Right renal cortex interstitium (tissue), 3 donors: ENCODE data around the gene GRB10. TPM values are rescaled to one million over a fixed set of nuclear protein-coding genes. Genes with fewer than 3 reads are reported as not detected.

Source experiments
- DNase-seq, 3 donors: peaks; one replicate each; pipeline ENCODE4 v3.0.0-alpha.2; 2013; ENCODE audit warnings: low read depth in 3 of 3, low spot score in 2 of 3
- polyA plus RNA-seq, 3 donors: library from polyadenylated mRNA; unstranded; fragments of 120-200 nt; gene quantifications; one replicate each; pipeline ENCODE4 v1.2.1, GENCODE V29; 2013; ENCODE audit not compliant: insufficient read length in 3 of 3

GRB10 gene
- polyA plus RNA-seq, 3 donors: 25.4 to 33.5 (median 29.4) TPM

DNA sequence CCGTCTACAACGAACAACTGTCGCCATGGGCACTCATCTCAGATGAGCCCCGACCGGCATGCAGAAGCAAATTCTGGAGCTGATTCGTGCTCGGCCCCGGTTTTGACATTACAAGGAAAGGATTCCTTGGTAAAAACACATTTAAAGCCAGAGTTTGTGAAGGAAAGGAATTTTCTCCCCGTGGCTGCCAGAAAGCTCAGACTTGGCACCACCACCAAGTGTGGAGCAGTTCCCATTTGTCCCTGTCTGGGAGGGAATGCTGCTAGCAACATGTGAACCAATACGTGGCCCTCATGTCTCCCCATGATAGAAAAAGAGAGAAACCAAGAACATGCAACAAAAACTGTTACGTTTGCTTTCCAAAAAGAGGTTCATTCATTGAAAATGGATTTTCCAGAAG is 162.3 kb downstream of the GRB10 start:
- no peak for DNase-seq

DNA sequence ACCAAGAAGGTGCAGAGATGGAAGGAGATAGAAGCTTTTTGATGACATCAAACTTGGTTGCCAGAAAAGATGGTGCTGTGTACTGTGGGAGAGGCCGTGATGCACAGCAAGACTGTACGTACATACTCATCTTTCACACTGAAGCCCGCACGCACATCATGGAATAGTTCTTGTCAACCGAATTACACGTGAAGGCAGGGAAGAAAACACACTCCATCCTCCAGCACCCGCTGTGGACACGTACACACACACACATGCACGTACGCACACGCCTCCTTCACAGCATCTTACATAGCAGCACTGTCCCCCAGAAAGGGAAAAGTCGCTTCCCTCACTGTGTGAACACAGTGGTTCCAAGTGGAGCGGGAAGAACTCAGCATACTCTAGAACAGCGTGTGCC is 163.0 kb downstream of the GRB10 start:
- no peak for DNase-seq

DNA sequence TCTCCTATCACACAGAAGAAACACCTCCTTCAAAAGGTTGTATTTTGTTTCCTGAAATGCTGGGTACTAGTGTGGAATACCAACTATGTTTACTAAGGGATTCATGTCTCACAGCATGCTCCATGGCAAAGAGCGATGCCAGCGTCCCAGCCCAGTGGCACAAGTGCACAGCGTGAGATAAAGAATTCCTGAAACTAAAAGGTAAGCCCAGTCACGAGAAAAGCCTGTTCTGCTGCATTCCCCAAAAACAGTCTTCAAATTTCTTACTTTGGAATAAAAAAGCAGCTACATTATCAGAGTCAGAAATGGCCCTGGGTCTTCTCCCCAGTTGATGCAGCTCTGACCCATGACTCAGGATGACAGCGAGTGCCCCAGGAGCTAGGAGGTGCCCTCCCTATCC is 164.4 kb downstream of the GRB10 start:
- DNase-seq: no peak

DNA sequence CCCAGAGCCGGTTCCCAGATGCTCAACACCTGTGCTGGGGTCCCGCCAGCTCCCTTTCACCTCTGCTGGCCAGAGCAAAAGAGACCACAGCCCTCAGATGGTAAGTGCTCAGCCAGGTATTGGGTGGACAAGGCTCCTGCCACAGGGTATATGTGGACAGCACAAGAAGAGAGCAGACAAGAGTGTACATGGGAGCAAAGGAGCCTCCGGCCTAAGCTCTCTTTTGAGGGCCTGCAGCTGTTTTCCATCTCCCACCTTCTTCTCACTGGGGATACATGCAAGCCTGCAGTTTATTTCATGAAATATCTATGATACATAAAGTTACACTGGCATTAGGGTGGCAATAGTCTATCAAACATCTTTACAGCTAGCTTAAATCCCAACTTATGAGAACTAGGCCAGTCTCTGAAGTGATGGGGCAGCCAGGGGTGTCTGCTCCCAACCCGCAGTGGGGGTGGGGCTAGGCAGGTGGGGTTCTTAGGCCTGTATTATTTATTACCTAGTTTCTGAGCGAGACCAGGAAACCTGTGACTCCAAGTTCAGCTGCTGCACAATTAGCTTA is 167.1 kb downstream of the GRB10 start:
- DNase-seq: no peak

DNA sequence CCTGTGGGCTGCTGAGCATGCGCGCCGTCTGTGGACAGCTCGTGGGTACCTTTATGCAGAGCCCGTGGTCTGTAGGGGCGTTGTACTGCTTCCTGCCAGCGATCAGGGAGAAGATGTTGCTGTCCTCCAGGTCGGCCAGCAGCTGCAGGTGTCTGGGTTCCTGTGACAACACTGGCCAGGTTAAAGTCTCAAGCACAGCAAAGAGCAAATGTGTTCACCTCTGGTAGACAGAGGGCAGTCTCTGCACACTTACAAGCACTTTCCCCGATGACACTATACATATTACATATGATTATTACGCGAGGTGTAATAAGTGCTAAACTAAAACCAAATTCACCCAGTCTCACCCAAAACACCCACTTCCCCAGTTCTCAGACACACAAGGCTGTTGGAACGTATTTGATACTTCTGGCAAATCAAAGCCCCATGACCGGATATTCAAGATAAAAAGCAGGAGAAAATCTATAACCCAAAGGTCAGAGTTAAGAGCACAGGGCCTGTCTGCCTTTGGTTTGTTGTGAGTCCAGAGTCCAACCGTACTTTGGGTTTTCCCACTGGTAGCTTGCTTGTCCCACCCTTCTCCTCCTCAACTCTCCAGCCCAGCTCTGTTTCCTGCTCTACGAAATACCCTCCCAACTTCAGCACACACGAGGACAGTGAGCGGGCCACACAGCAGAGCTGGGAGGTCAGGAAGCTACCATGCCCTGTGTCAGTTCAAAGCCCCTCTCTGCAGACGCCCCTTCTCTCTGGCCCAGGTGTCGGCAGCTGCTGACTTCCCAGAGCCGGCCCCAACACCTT is 167.8 kb downstream of the GRB10 start:
- no peak for DNase-seq

DNA sequence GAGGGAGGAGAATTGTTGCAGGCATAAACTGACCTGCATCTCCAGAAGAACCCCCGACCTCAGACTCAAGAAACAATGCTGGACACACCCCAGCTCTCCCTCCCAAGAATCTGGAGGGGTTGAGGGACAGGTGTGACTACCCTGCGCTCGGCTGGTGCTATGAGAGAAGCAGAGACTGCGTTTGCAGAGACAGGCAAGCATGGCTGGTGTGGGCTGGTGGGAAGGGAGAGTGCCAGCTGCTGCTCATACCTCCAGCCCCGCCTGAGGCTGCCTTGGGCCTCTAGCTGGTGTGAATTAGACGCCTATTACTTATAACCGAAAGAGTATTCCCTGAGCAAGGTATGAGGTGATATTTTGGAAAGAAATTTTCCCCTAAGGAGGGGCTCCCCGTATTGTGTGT is 169.2 kb downstream of the GRB10 start:
- no peak for DNase-seq

DNA sequence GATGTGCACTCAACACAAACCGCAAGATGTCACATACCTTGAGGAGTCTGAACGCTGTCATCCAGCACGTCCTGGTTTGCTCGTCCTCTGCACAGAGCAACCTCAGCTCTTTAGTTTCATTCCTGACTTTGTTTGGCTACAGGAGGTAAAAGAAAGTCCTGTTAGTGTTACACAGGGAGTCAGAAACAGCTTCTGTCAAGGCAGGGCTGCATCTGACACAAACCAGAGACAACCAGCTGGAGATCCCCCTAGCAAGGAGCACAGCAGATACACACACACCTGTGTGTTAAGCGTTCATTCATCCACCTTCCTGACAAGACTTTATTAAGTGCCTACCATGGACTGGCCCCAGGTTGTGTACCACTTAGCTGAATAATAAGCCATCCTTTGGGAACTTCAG is 170.0 kb downstream of the GRB10 start:
- DNase-seq: no peak

DNA sequence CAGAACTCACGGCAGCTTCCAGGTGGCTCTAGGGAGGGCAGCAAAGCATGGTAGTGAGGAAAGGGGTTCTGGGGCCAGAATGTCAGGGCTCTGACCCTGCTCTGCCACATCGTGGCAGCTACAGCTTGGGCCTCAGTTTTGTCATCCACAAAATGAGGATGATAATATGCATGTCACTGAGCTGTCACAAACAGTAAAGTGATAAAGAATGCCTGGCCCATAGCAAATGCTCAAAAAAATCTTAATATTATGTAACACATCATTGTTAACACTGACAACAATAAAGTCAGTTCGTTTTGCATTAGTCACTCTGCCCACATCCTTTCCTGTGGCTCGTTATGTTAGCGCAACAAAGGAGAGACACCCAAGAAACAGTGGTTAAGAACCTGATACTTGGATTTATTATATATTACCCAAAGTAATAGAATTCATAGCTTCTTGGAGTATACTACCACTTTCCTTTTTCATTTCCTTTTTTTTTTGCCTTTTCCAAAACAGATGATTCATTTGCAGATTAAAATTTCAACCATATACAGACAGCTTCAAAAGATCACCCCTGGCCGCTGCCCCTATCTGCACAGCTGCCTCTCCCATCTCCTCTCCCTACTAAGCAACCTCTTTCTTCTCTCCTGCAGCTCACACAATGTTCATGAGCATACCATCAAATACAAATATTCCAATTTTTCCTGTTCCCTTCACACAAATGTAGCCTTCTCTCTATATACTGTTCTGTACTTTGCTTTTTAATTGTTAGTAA is 172.0 kb downstream of the GRB10 start:
- no peak for DNase-seq

DNA sequence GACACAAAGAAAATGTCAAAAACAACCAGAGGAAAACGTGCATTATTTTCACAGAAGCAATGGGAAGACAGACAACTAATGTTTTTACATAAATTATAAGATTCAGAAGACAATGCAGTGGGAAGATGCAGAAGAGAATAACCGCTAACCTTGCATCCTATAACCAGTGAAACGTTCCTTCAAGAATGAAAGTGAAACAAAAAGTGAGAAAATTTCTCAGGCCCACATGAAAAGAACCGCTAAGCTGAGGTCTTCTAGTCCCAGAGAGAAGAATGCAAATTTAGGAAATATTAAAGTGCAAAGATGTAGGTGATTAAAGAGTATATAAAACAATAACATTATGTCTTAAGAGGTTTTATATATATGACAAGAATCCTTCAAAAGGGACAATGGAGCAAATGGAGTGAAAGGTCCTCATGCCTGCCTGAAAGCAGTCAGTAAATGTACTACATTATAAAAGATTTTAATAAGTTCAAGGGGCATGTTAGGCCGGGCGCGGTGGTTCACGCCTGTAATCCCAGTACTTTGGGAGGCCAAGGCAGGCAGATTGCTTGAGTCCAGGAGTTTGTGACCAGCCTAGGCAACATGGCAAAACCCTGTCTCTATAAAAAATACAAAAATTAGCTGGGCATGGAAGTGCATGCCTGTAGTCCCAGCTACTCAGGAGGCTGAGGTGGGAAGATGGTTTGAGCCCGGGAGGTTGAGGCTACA is 174.3 kb downstream of the GRB10 start:
- no peak for DNase-seq

DNA sequence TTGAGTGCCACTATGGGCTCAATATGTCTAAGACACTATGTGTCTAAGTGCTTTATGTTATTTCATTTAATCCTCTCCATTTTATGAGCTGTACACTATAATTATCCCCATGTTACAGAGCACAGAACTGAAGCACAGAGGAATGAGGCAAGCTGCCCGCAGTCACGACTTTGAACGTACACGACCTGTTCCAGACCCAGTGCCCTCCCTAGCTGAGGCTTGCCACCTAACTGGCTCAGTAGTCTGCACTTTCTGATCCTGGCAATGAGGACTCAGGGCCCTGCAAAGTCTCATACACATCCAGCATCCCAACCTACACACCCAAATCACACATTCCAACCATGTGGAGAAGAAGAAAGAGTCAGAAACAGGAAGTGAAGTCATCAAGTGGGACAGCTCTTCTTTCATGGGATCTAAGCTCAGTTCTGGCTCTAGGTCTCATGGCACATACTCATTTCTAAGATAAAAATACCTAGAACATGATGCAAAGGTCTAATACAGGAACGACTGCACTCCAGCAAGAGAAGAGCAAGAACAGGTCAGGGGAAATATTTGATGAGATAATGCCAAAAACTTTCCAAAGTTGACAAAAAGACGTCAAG is 175.1 kb downstream of the GRB10 start:
- DNase-seq: no peak

DNA sequence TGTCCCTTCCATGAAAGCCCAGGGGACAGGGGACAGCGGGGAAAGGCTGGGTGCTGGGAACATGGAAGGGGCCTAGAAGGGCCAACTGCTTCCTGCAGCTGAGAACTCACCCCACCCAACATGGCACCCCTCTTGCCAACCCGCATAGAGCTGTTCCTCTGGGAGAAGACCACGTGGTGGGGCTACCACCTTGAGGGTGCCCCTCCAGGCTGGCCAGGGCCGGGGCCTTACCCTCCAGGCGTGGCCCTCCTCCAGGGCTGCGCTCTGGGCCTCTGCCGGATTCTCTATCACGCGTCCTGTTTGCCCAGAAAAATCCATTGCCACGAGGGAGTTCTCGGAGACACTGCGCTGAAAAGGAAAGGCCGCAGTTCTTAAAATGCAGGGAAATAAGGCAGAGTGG is 177.6 kb downstream of the GRB10 start:
- DNase-seq: no peak

DNA sequence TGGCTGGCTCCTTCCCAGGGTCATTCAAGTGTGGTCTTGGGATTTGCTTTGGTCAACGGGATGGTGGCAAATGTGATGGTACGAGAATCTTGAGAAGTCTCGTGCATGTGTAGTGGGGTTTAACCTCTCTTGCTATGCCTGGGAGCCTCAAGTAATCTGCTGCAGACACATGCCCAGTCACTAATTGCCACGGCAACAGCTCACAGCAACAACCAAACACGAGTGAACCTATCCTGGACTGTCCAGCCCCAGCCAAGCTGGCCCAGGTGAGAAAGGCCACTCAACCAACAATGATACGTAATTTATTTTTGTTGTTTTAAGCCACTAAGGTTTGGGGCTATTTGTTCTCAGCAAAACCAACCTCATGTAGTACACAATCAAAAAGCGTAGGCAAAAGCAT is 179.4 kb downstream of the GRB10 start:
- DNase-seq: no peak

DNA sequence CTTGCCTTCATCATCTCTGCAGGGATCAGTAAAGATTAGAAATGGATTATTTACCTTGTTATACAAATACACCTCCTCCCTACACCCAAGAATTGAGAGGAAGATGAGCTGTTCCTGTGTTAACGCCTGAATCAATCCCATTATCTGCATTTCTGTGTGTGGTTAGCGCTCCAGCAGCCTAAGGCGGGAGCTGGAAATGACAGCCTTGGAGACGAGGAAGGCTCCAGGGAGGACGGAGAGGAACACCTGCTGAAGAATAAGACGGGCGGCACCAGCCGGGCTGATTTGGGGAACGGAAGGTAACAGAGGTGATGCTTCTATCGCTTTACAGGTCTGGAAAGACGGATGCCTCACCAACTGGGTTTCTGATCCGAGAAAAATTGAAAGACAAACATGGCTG is 183.3 kb downstream of the GRB10 start:
- DNase-seq: no peak

DNA sequence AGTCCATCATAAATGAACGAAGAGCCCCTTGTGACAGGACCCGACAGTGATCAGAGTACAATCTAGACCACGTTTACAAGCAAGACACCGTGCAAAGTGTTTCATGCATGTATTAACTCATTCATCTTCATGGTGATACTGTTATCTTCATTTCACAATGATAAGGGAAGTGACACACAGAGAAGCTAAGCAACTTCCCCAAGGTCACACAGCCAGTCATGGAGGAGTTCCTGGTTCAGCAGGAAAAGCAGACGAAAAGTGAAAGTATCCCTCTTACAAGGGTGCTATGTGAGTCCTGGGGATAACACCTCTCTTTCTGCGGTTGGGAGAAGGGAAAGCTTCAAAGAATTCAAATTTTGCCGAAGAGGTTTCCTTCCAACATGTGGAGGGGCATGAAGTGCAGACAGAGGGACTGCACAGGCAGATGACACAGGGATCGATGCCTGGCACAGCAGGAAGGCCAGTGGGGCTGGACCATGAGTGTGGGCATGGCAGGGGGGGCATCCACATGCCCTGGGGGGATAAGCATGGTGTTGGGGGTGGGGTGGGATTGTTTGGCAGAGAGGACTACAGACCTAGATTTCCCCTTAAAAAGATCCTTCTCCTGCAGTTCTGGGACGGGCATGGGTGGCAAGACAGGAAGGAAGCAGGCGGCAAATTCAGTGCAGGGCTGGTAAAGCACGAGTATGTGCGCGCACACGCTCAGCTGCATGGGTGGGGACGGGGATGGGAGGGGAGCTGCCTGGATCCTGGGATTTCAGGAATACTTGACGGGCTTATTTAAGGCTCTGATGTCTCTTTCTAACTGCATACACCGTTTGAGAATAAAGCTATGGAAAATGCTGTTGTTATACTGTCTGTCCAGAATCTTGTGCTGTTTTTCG is 184.0 kb downstream of the GRB10 start:
- DNase-seq: no peak

DNA sequence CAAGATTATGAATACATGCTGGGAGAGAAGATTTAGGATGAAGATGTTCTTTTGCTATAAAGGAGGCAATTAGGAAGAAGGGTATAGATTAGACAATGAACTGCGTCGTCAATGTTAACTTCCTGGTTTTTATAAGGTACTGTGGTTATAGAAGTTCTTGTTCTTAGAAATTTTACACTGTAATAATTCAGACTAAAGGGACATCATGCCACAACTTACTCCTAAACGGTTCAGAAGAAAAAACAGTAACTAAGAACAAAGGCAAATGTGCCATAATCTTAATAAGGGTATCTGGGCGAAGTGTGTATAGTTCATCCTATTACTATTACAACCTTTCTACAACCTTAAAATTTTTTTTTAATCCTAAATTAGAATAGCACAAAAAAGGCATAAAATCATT is 186.2 kb downstream of the GRB10 start:
- DNase-seq: no peak

DNA sequence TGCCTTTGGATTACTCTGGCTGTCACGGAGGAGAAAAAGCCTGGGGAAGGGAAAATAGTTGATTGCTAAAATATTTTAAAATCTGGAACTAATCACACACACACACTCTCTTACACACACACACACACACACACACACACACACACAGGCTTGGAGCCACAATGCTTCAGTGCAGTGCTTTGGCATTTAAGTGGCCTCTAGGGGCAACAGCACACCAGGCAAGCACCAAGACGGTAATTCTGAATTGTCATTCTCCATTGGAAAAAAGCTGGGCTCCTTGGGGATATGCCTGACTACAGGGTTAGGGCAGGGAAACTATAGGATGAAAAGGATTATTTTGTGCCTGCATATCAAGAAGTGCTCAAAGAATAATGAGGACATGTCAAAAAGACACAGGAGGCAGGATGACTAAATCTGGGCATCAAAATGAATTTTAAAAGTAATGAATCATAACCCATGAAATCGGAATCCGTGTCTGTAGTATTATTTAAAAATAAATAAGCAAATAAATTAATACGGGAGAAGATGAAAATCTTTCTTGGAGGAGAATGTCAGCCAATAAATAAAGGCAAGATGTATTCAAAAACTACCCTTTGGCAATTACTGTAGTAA is 187.1 kb downstream of the GRB10 start:
- no peak for DNase-seq

DNA sequence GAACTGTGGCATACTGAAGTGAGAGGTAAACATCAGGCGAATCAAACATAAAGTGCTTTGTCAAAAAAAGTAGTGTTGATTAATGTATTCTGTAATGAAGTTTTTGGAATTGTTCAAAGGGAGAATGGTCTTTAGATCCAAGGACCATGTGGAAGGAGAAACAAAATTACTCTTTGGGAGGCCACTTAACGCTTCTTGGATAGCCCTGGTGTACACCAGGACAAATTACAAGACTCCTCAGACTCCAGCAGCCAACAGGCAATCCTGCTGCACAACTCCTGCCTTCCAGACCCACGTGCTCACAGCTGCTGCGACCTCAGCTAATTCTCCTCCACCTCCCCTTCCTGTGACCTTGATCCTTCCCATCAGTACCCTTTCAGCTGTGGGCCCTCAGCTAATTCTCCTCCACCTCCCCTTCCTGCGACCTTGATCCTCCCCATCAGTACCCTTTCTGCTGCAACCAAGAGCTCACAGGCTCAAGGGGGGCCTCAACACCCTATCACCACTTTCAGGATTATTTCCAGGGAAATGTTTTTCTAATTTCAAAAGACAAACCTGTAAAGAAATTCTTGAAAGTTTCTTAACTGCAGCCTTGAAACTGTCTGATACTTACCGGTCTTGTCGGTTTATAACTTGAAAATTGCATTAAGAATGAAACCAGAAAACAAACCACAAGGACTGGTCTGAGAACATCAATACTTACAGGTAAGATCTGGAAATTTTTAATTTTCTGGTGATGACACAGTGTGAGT is 187.8 kb downstream of the GRB10 start:
- no peak for DNase-seq

DNA sequence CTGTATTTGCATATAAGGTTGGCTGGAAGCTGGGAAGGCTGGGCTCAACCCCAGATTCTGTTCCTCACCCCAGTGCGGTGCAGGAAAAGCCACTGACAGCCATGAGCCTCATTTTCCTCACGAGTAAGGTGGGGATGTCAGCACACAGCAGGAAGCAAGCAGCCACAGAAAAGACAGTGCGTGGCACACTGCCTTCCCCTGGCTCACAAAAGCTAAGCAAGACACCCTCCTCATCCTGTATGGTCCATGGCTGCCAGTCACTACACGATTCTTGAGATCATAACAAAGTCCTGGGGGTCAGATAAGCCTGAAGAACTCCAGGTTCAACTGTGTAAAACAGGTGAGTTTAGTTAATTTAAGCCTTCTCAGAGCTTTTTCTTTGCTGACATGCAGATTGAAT is 188.6 kb downstream of the GRB10 start:
- DNase-seq: no peak

DNA sequence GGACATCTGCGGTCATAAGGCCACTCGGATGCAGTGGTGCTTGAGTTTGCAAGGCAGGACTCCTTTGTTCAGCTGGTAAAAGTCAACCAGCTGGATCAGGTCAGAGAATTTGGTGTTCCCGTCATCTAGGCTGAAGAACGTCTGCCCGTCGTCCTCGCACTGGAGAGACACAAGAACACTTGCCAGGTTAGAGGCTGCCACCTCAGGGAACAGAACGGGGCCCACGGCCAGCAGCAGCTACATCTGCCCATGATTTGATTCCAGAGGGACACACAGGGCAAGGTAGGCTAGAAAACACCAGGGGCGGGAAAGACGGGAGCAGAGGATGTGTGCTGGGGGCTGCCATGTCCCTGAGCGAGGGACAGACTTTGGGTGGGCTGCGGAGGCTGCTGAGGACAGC is 189.8 kb downstream of the GRB10 start:
- no peak for DNase-seq
